ENCODE results near the gene HYPK.
"Not testable (repeated sequence)": the region's sequence is repeated elsewhere in the genome, so short reads cannot be mapped to it uniquely, and the experiment has no call there.

HYPK gene

DNA sequence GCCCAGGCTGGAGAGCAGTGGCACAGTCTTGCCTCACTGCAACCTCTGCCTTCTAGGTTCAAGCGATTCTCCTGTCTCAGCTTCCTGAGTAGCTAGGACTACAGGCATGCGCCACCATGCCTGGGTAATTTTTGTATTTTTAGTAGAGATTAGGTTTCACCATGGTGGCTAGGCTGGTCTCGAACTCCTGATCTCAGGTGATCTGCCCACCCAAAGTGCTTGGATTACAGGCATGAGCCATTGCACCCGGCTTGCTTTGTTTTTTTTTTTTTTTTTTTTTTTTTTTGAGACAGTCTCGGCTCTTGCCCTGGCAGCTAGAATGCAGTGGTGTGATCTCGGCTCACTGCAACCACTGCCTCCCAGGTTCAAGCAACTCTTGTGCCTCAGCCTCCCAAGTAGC is 32.1 kb downstream of the HYPK start:
- in situ Hi-C loops (cut with MboI; ENCODE audit: low sequenced_read_pairs), result not testable (repeated sequence)

GRCh38 chr15:43845421-43845820 is 45.0 kb downstream of the HYPK start:
- in situ Hi-C loops (cut with MboI; ENCODE audit: low sequenced_read_pairs), result no loop called here

DNA sequence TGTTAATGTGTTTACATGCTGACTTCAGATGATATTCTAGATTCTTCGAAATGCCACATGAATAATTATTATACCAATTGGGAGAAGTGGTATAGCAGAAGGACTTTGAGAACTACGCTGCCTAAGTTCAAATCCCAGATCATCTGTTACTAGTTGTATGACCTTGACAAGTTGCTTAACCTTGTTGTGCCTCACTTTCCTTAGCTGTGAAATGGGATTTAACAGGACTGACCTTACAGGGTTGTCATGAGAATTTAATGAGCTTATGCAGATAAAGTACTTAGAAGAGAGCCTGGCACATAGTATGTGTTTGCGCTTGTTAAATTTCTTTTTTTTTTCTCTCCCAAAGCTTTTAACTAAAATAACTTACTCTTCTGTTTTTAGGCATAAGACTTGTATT is 50.9 kb downstream of the HYPK start:
- in situ Hi-C loops (cut with MboI; ENCODE audit: low sequenced_read_pairs), result no loop called here

GRCh38 chr15:43852607-43853006 is 52.2 kb downstream of the HYPK start:
- in situ Hi-C loops (cut with MboI; ENCODE audit: low sequenced_read_pairs), result no loop called here

Measured in HL-60/S4 (cell line).